ENCODE results near the gene DNAAF5. TPM values are rescaled to one million over a fixed set of nuclear protein-coding genes. Genes with fewer than 3 reads are reported as not detected.

DNAAF5 gene
- total and polyA plus RNA-seq, 2 of the 13 experiments (the other 11 are each of a cell fraction or from before 2014, with no cell fraction given) = 11.9 to 21.5 TPM

DNA sequence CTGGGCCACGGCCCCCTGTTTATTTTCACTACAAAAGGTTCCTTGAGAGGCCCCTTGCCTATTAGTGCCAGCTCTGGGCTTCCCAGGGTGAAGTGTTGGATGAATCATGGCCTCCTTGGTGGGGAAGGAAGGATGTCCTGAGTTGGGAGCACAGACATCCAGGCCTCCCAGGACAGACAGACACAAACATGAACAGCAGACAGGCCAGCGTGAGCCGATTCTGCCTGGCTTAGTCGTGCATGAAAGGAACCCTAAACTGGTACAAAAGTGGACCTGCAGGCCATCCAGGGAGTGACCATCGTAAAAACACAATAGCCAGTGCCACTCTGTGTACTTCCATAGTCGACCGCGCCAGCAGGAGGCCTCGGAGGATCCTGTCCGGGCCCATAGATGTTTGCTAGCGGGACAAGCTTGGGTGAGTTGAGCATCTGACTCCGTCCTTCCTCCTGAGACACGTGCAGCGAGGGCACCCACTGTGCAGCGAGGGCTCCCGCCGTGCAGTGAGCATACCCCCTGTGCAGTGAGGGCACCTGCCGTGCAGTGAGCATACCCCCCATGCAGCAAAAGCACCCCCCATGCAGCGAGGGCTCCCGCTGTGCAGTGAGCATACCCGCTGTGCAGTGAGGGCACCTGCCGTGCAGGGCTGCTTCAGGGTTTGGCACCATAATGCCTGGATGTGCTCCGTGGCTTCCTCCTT, 51.9 kb downstream of the DNAAF5 start:
- 94% methylated on average over 7 of the region's 23 CpGs for WGBS (ENCODE audit: low lambda C conversion rate)
- Histone ChIP-seq H4K20me1 (ENCODE audit: insufficient read depth, low read length) (no peaks in the 10 kb centered on the region), H3K4me1 (ENCODE audit: insufficient read depth, low read length) (no peaks in the 10 kb centered on the region), H3K9ac (ENCODE audit: insufficient read depth, low read depth, low read length) (no peak overlapping the region), H3K27me3 (ENCODE audit: control insufficient read depth in 1 of 2, insufficient read depth in 2 of 2, low read length in 2 of 2) (no peaks in the 10 kb centered on the region), H3K79me2 (ENCODE audit: insufficient read depth, low read length) (no peaks in the 10 kb centered on the region), H3K27ac (ENCODE audit: extremely low read length, insufficient read depth, low read length) (no peak overlapping the region), H3K9me3 (ENCODE audit: low read length) (no peaks in the 10 kb centered on the region), H3K36me3 (replicated peaks in 1 of 2; ENCODE audit: control insufficient read depth in 1 of 2, insufficient read depth in 2 of 2, low read length in 2 of 2) (peaks cover 16 to 88% of the 10 kb centered on the region in 2 experiments), H2AFZ (ENCODE audit: low read length) (no peak overlapping the region), H3K4me3 (replicated peaks in 1 of 3; ENCODE audit: insufficient read depth in 1 of 3, low read depth in 2 of 3, low read length in 3 of 3) (no peak overlapping the region), H3K4me2 (ENCODE audit: low read depth, low read length) (no peak overlapping the region)
- ChIA-PET CTCF (ENCODE audit: low intra/inter-chr PET ratio, low total read pairs) (no interaction called here), POLR2A (no interaction called here)
- in situ Hi-C loops (cut with HindIII; ENCODE audit: extremely low pct_ligation_motif_present, low pct_unique_long_range_greater_than_20kb) = no loop called here
- FAIRE-seq (no peak), ATAC-seq (no peak), DNase-seq (ENCODE audit: low spot score) (no peak)
- intact Hi-C loops (cut with micrococcal nuclease; ENCODE audit: unreplicated experiment) = no loop called here
- TF ChIP-seq ZNF660 (CRISPR knock-in tag; IDR thresholded peaks at IDR 0.05; ENCODE audit: borderline replicate concordance, low read depth) (no peak), ZNF761 (CRISPR knock-in tag; conservative IDR thresholded peaks at IDR 0.05) (no peak), MBNL3 (CRISPR knock-in tag; conservative IDR thresholded peaks at IDR 0.05) (no peak), HOXA3 (CRISPR knock-in tag; IDR thresholded peaks at IDR 0.05) (no peak), MTF1 (CRISPR knock-in tag; IDR thresholded peaks at IDR 0.05) (no peak), KLF15 (CRISPR knock-in tag; IDR thresholded peaks at IDR 0.05; ENCODE audit: borderline replicate concordance) (no peak), ZNF839 (CRISPR knock-in tag; IDR thresholded peaks at IDR 0.05; ENCODE audit: borderline replicate concordance) (no peak), ZMAT3 (CRISPR knock-in tag; conservative IDR thresholded peaks at IDR 0.05) (no peak), ZNF251 (CRISPR knock-in tag; IDR thresholded peaks at IDR 0.05) (no peak)
- TF ChIP-seq, protein P1, sequence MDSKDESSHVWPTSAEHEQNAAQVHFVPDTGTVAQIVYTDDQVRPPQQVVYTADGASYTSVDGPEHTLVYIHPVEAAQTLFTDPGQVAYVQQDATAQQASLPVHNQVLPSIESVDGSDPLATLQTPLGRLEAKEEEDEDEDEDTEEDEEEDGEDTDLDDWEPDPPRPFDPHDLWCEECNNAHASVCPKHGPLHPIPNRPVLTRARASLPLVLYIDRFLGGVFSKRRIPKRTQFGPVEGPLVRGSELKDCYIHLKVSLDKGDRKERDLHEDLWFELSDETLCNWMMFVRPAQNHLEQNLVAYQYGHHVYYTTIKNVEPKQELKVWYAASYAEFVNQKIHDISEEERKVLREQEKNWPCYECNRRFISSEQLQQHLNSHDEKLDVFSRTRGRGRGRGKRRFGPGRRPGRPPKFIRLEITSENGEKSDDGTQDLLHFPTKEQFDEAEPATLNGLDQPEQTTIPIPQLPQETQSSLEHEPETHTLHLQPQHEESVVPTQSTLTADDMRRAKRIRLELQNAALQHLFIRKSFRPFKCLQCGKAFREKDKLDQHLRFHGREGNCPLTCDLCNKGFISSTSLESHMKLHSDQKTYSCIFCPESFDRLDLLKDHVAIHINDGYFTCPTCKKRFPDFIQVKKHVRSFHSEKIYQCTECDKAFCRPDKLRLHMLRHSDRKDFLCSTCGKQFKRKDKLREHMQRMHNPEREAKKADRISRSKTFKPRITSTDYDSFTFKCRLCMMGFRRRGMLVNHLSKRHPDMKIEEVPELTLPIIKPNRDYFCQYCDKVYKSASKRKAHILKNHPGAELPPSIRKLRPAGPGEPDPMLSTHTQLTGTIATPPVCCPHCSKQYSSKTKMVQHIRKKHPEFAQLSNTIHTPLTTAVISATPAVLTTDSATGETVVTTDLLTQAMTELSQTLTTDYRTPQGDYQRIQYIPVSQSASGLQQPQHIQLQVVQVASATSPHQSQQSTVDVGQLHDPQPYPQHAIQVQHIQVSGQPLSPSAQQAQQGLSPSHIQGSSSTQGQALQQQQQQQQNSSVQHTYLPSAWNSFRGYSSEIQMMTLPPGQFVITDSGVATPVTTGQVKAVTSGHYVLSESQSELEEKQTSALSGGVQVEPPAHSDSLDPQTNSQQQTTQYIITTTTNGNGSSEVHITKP (CRISPR knock-in tag; IDR thresholded peaks at IDR 0.05; ENCODE audit: low read depth) = no peak
- TF ChIP-seq, protein P2, sequence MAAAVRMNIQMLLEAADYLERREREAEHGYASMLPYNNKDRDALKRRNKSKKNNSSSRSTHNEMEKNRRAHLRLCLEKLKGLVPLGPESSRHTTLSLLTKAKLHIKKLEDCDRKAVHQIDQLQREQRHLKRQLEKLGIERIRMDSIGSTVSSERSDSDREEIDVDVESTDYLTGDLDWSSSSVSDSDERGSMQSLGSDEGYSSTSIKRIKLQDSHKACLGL (CRISPR knock-in tag; IDR thresholded peaks at IDR 0.05) = no peak
- TF ChIP-seq, protein P3, sequence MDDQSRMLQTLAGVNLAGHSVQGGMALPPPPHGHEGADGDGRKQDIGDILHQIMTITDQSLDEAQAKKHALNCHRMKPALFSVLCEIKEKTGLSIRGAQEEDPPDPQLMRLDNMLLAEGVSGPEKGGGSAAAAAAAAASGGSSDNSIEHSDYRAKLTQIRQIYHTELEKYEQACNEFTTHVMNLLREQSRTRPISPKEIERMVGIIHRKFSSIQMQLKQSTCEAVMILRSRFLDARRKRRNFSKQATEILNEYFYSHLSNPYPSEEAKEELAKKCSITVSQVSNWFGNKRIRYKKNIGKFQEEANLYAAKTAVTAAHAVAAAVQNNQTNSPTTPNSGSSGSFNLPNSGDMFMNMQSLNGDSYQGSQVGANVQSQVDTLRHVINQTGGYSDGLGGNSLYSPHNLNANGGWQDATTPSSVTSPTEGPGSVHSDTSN (CRISPR knock-in tag; IDR thresholded peaks at IDR 0.05; ENCODE audit: borderline replicate concordance) = no peak
- TF ChIP-seq, protein P4, sequence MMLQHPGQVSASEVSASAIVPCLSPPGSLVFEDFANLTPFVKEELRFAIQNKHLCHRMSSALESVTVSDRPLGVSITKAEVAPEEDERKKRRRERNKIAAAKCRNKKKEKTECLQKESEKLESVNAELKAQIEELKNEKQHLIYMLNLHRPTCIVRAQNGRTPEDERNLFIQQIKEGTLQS (CRISPR knock-in tag; IDR thresholded peaks at IDR 0.05) = no peak
- TF ChIP-seq, protein P5, sequence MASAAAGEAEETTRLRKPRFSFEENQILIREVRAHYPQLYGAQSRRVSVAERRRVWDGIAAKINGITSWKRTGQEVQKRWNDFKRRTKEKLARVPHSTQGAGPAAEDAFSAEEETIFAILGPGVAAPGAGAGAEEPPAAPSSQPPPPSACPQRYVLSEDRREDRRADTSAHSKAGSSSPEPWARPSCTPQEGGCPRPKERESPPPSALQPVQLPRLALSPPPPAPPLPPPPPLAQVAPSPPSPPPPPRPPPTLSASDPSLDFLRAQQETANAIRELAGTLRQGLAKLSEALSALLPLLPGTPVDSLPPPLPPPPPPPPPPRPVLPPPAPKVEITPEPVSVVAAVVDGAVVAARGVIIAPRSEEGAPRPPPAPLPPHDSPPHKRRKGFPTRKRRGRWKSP (CRISPR knock-in tag; IDR thresholded peaks at IDR 0.05) = no peak
- no TSS peak for BruUV-seq (replicated peaks)

Measured in HepG2 (cell line).